ENCODE measurements around the gene CLSTN1. TPM values are rescaled to one million over a fixed set of nuclear protein-coding genes. Genes with fewer than 3 reads are reported as not detected.

The CLSTN1 gene
- total and polyA plus RNA-seq, 2 of the 8 experiments (the other 6 are each of a cell fraction or from before 2014, with no cell fraction given), result 34.2 to 97.4 TPM

- Histone ChIP-seq H3K36me3 (ENCODE audit: control insufficient read depth in 2 of 4, insufficient read depth in 4 of 4, low read length in 3 of 4) (no peaks in the 10 kb centered on the region; a peak in 1 of 8 replicates), H4K8ac (ENCODE audit: extremely low read depth, insufficient read depth, low read length) (no peak overlapping the region), H3K14ac (ENCODE audit: insufficient read length) (no peak overlapping the region), H3K9ac (replicated peaks in 1 of 4; ENCODE audit: extremely low read depth in 1 of 4, low read depth in 3 of 4, low read length in 3 of 4) (no peak overlapping the region), H2AFZ (ENCODE audit: low read length) (no peak overlapping the region), H3K18ac (ENCODE audit: extremely low read depth, low read length) (no peak overlapping the region), H2BK20ac (ENCODE audit: low read length) (no peak overlapping the region), H2BK120ac (replicated peaks; ENCODE audit: low read depth, low read length) (no peak overlapping the region), H3K9me3 (ENCODE audit: insufficient read depth in 2 of 2, low read depth in 1 of 2, low read length in 1 of 2) (no peaks in the 10 kb centered on the region), H3K79me2 (ENCODE audit: control insufficient read depth in 1 of 2, insufficient read depth in 2 of 2, low read length in 2 of 2) (no peaks in the 10 kb centered on the region), H4K20me1 (replicated peaks in 1 of 2; ENCODE audit: control insufficient read depth in 1 of 2, insufficient read depth in 2 of 2, low read length in 2 of 2) (no peaks in the 10 kb centered on the region), H2BK5ac (ENCODE audit: low read depth, low read length) (no peak overlapping the region), H3K4me2 (ENCODE audit: insufficient read depth in 1 of 2, low read depth in 2 of 2, low read length in 2 of 2) (no peak overlapping the region), H3K4me1 (replicated peaks in 1 of 4; ENCODE audit: control insufficient read depth in 3 of 4, insufficient read depth in 4 of 4, low read length in 3 of 4) (peaks cover 0 to 8% (median 6%) of the 10 kb centered on the region in 4 experiments; a peak in 6 of 7 replicates), H3K27ac (ENCODE audit: low read depth, low read length) (no peak overlapping the region), H3K23ac (ENCODE audit: insufficient read length) (no peak overlapping the region), H3K79me1 (ENCODE audit: low read depth, low read length) (no peaks in the 10 kb centered on the region; the same call in 1 of the 2 replicates), H3K4ac (replicated peaks; ENCODE audit: insufficient read length, low read depth, low read length) (no peak overlapping the region), H3K23me2 (ENCODE audit: low read depth, low read length) (no peaks in the 10 kb centered on the region; the same call in 1 of the 2 replicates), H3K27me3 (replicated peaks in 1 of 4; ENCODE audit: control insufficient read depth in 3 of 4, extremely low read depth in 1 of 4, insufficient read depth in 3 of 4, low read length in 3 of 4) (no peaks in the 10 kb centered on the region), H2BK15ac (ENCODE audit: low read length) (no peak overlapping the region), H3K56ac (replicated peaks; ENCODE audit: insufficient read length, low read depth, low read length) (no peak overlapping the region), H4K91ac (replicated peaks; ENCODE audit: insufficient read length, low read length) (no peak overlapping the region), H2BK12ac (ENCODE audit: low read depth, low read length) (no peak overlapping the region), H3K4me3 (ENCODE audit: extremely low read depth in 1 of 4, insufficient read depth in 2 of 4, low read depth in 3 of 4, low read length in 4 of 4) (no peak overlapping the region), H4K5ac (ENCODE audit: insufficient read length, low read depth, low read length) (no peak overlapping the region), H2AK5ac (ENCODE audit: low read depth, low read length) (no peak overlapping the region)
- WGBS, 2 experiments (ENCODE audit: extremely low coverage in 1 of 2, insufficient coverage in 1 of 2, insufficient read length in 1 of 2, insufficient replicate concordance in 2 of 2, low coverage in 1 of 2, low lambda C conversion rate in 2 of 2, missing lambda C conversion rate in 1 of 2), result 95% methylated on average over 5 of the region's 5 CpGs; no CpG with 5 or more reads in 1 of the 2 experiments
- DNase-seq (ENCODE audit: low read depth in 1 of 2, low spot score in 2 of 2) (no peak), FAIRE-seq (no peak)
- ChIA-PET POLR2A (ENCODE audit: partially characterized antibody) (interaction anchor here (0.6 to 2.2 kb wide), 5 partner anchors 10 to 70 kb away, joined by 3 to 7 read pairs (median 4); partner anchors contain the start of genes LZIC and NMNAT1), CTCF (ENCODE audit: partially characterized antibody) (interaction anchor here (0.5 to 17.3 kb wide), 22 partner anchors 11 to 557 kb away, joined by 3 to 312 read pairs (median 4); partner anchors contain the start of genes CENPS, LZIC and NMNAT1)
- no peak for TF ChIP-seq KDM1A (IDR thresholded peaks at IDR 0.05; ENCODE audit: borderline replicate concordance, low read length)
- TF ChIP-seq SIRT6 (IDR thresholded peaks at IDR 0.05; ENCODE audit: low read length), result no peak
- TF ChIP-seq CTBP2 (IDR thresholded peaks at IDR 0.05; ENCODE audit: borderline replicate concordance, insufficient read depth, insufficient read length, low read length), result no peak
- no peak for TF ChIP-seq CHD1 (IDR thresholded peaks at IDR 0.05; ENCODE audit: low read depth, low read length)
- TF ChIP-seq BCL11A (IDR thresholded peaks at IDR 0.05; ENCODE audit: low read depth in 2 of 2, low read length in 2 of 2), result no peak
- no peak for TF ChIP-seq SIX5 (IDR thresholded peaks at IDR 0.05; ENCODE audit: low read depth, low read length)
- no peak for TF ChIP-seq CEBPB (IDR thresholded peaks at IDR 0.05; ENCODE audit: low read depth, low read length)
- no peak for TF ChIP-seq POU5F1 (IDR thresholded peaks at IDR 0.05; ENCODE audit: low read depth, low read length)
- TF ChIP-seq JUND (IDR thresholded peaks at IDR 0.05; ENCODE audit: low read length), result no peak
- no peak for TF ChIP-seq SIN3A (conservative IDR thresholded peaks at IDR 0.05 in 1 of 2, IDR thresholded peaks at IDR 0.05 in 1 of 2; ENCODE audit: low read depth in 1 of 2, low read length in 2 of 2)
- no peak for TF ChIP-seq CREB1 (IDR thresholded peaks at IDR 0.05)
- no peak for TF ChIP-seq RFX5 (IDR thresholded peaks at IDR 0.05; ENCODE audit: borderline replicate concordance, low read depth, low read length)
- TF ChIP-seq ATF3 (IDR thresholded peaks at IDR 0.05; ENCODE audit: insufficient read depth, low read depth, low read length), result no peak
These were observed 49.6 kb upstream of the CLSTN1 start for GRCh38 chr1:9873385-9873784.

All from H1 (cell line).